HCT116 (cell line): ENCODE data around the gene RSPH6A.

Source experiments
- CEBPB ChIP-seq: IDR thresholded peaks from 2 replicates; pipeline ENCODE4 v1.6.1; 2012; ENCODE audit warnings: low read depth
- CTCF ChIP-seq, 3 experiments: fragments of 200-600 bp in 1 of 3; sonication (generic) in 1 of 3; IDR thresholded peaks in 2 of 3; conservative IDR thresholded peaks in 1 of 3; 2 replicates each; pipeline ENCODE4 v1.5.1; 2012 to 2017; ENCODE audit warnings: low read depth in 2 of 3, low read length in 2 of 3, antibody characterized with exemption in 1 of 3, borderline replicate concordance in 1 of 3, control low read depth in 1 of 3, mild to moderate bottlenecking in 1 of 3, mixed read lengths in 1 of 3, mixed run types in 1 of 3, moderate library complexity in 1 of 3; ENCODE audit not compliant: insufficient read depth in 1 of 3
- EZH2 ChIP-seq: fragments of 200-600 bp; sonication (generic); IDR thresholded peaks from 2 replicates; pipeline ENCODE4 v1.6.1; 2017; ENCODE audit warnings: antibody characterized with exemption, mixed run types

- TF ChIP-seq CTCF (IDR thresholded peaks at IDR 0.05 in 2 of 3, conservative IDR thresholded peaks at IDR 0.05 in 1 of 3; ENCODE audit: borderline replicate concordance in 1 of 3, insufficient read depth in 1 of 3, low read depth in 2 of 3, low read length in 2 of 3) (no peak), EZH2 (no peak), CEBPB (no peak)
Measured at GRCh38 chr19:45761714-45762113, 53.4 kb downstream of the RSPH6A start.
